ENCODE results near the gene ANTXRL.
"Not testable (repeated sequence)": the region's sequence is repeated elsewhere in the genome, so short reads cannot be mapped to it uniquely, and the experiment has no call there.

GRCh38 chr10:46295350-46296010 is 8.7 kb downstream of the ANTXRL start:
- TF ChIP-seq CTCF (IDR thresholded peaks at IDR 0.05; ENCODE audit: borderline replicate concordance, extremely low read depth, low read length, poor library complexity, severe bottlenecking); EZH2 (IDR thresholded peaks at IDR 0.05; ENCODE audit: borderline replicate concordance, low read depth, low read length, severe bottlenecking): not testable (repeated sequence)
